MM.1S (cell line): ENCODE data around the gene MST1R.

Experiments
- DNase-seq: peaks from one replicate; pipeline ENCODE4 v3.0.0-alpha.2; 2015
- H2AFZ ChIP-seq: fragments of 300-600 bp; sonication (generic); 2 replicates; pipeline ENCODE4 v1.6.0; 2016; ENCODE audit warnings: antibody characterized with exemption, low read length
- H3F3A ChIP-seq: fragments of 300-600 bp; sonication (generic); 2 replicates; pipeline ENCODE4 v1.6.1; 2016; ENCODE audit warnings: mild to moderate bottlenecking, antibody characterized with exemption, low read length, moderate library complexity, mixed read lengths; ENCODE audit not compliant: insufficient read depth
- H3K27ac ChIP-seq: fragments of 300-600 bp; sonication (generic); 2 replicates; pipeline ENCODE4 v1.5.1; 2016; ENCODE audit warnings: mild to moderate bottlenecking, low read length
- H3K27me3 ChIP-seq: fragments of 300-600 bp; sonication (generic); replicated peaks from 2 replicates; pipeline ENCODE4 v1.6.0; 2016; ENCODE audit warnings: low read length; ENCODE audit not compliant: insufficient read depth
- H3K36me3 ChIP-seq: fragments of 300-600 bp; sonication (generic); replicated peaks from 2 replicates; pipeline ENCODE4 v1.6.1; 2016; ENCODE audit warnings: mild to moderate bottlenecking, low read length, mixed read lengths; ENCODE audit not compliant: insufficient read depth
- H3K4me1 ChIP-seq: fragments of 300-600 bp; sonication (generic); 2 replicates; pipeline ENCODE4 v1.6.1; 2016; ENCODE audit warnings: low read length, mixed read lengths
- H3K4me2 ChIP-seq: fragments of 300-600 bp; sonication (generic); 2 replicates; pipeline ENCODE4 v1.6.0; 2016; ENCODE audit warnings: low read depth, low read length
- H3K4me3 ChIP-seq: fragments of 300-600 bp; sonication (generic); 2 replicates; pipeline ENCODE4 v1.5.1; 2016; ENCODE audit warnings: low read length, mixed read lengths
- H3K79me2 ChIP-seq: fragments of 300-600 bp; sonication (generic); 2 replicates; pipeline ENCODE4 v1.6.1; 2016; ENCODE audit warnings: mixed run types, low read length, mixed read lengths
- H3K9ac ChIP-seq: fragments of 300-600 bp; sonication (generic); 2 replicates; pipeline ENCODE4 v1.6.1; 2016; ENCODE audit warnings: low read length, mixed read lengths
- H3K9me2 ChIP-seq: fragments of 300-600 bp; sonication (generic); replicated peaks from 2 replicates; pipeline ENCODE4 v1.6.1; 2016; ENCODE audit warnings: mild to moderate bottlenecking, low read length, mixed read lengths; ENCODE audit not compliant: insufficient read depth
- H3K9me3 ChIP-seq: fragments of 300-600 bp; sonication (generic); replicated peaks from 2 replicates; pipeline ENCODE4 v1.6.1; 2016; ENCODE audit warnings: mild to moderate bottlenecking, low read length, mixed read lengths; ENCODE audit not compliant: insufficient read depth
- H4K20me1 ChIP-seq: fragments of 300-600 bp; sonication (generic); 2 replicates; pipeline ENCODE4 v1.6.1; 2016; ENCODE audit warnings: mild to moderate bottlenecking, low read length, moderate library complexity, mixed read lengths; ENCODE audit not compliant: insufficient read depth
- CTCF ChIP-seq: fragments of 300-600 bp; sonication (generic); IDR thresholded peaks from 2 replicates; pipeline ENCODE4 v1.5.1; 2016; ENCODE audit warnings: antibody characterized with exemption, low read length, mixed read lengths
- EZH2 ChIP-seq: fragments of 300-600 bp; sonication (generic); optimal IDR thresholded peaks from 2 replicates; pipeline ENCODE3; 2017; ENCODE audit warnings: low read depth, mild to moderate bottlenecking, antibody characterized with exemption, low read length, mixed read lengths
- EZH2phosphoT487 ChIP-seq: fragments of 300-600 bp; sonication (generic); IDR thresholded peaks from 2 replicates; pipeline ENCODE4 v1.6.1; 2018; ENCODE audit warnings: antibody characterized with exemption, low read length

MST1R gene

GRCh38 chr3:49928481-49929017, 24.9 kb upstream of the MST1R start:
- H3K4me1 ChIP-seq = peaks cover 16% of the 10 kb centered on the region
- TF ChIP-seq EZH2phosphoT487 (no peak), CTCF (no peak), EZH2 (no peak)
- peaks cover 9% of the 10 kb centered on the region; the same call in 1 of the 2 replicates for H3F3A ChIP-seq
- H3K4me3 ChIP-seq = peak overlapping the region; percentile 76; the same call in 1 of the 2 replicates
- no peak for DNase-seq
- no peaks in the 10 kb centered on the region for H3K9me2 ChIP-seq
- no peak overlapping the region for H3K9ac ChIP-seq
- peaks cover 17% of the 10 kb centered on the region for H3K79me2 ChIP-seq
- H3K27ac ChIP-seq = no peak overlapping the region
- no peaks in the 10 kb centered on the region for H3K27me3 ChIP-seq
- no peaks in the 10 kb centered on the region for H3K36me3 ChIP-seq
- no peaks in the 10 kb centered on the region for H3K9me3 ChIP-seq
- H3K4me2 ChIP-seq = peak overlapping the region; percentile 79; the same call in 1 of the 2 replicates
- no peaks in the 10 kb centered on the region for H4K20me1 ChIP-seq
- no peak overlapping the region for H2AFZ ChIP-seq

GRCh38 chr3:49927798-49928197, 24.1 kb upstream of the MST1R start:
- Histone ChIP-seq H3K27ac (no peak overlapping the region), H3K79me2 (peaks cover 17% of the 10 kb centered on the region), H3K9ac (no peak overlapping the region), H3K4me3 (no peak overlapping the region), H2AFZ (no peak overlapping the region), H3K9me3 (no peaks in the 10 kb centered on the region), H4K20me1 (no peaks in the 10 kb centered on the region), H3F3A (peaks cover 9% of the 10 kb centered on the region; the same call in 1 of the 2 replicates), H3K27me3 (no peaks in the 10 kb centered on the region), H3K36me3 (no peaks in the 10 kb centered on the region), H3K9me2 (no peaks in the 10 kb centered on the region), H3K4me2 (no peak overlapping the region), H3K4me1 (peaks cover 16% of the 10 kb centered on the region)
- no peak for DNase-seq
- no peak for TF ChIP-seq EZH2

- Histone ChIP-seq H3K9me2 (no peaks in the 10 kb centered on the region), H3K79me2 (peaks cover 17% of the 10 kb centered on the region), H3K9ac (no peak overlapping the region), H2AFZ (no peak overlapping the region), H3K27ac (no peak overlapping the region), H3K4me1 (peaks cover 13% of the 10 kb centered on the region), H3K9me3 (no peaks in the 10 kb centered on the region), H3K4me2 (no peak overlapping the region), H3K4me3 (no peak overlapping the region), H3F3A (peaks cover 7% of the 10 kb centered on the region; the same call in 1 of the 2 replicates), H3K27me3 (no peaks in the 10 kb centered on the region), H3K36me3 (no peaks in the 10 kb centered on the region), H4K20me1 (no peaks in the 10 kb centered on the region)
- no peak for DNase-seq
- no peak for TF ChIP-seq EZH2
- TF ChIP-seq EZH2phosphoT487 = no peak
- TF ChIP-seq CTCF = no peak
These were observed 22.6 kb upstream of the MST1R start for GRCh38 chr3:49926117-49926728.

- Histone ChIP-seq H3K4me3 (no peak overlapping the region), H3K27me3 (no peaks in the 10 kb centered on the region), H3F3A (no peaks in the 10 kb centered on the region), H3K27ac (no peak overlapping the region), H4K20me1 (no peaks in the 10 kb centered on the region), H3K9me3 (no peaks in the 10 kb centered on the region), H3K4me2 (no peak overlapping the region), H3K4me1 (peaks cover 6% of the 10 kb centered on the region), H3K9me2 (no peaks in the 10 kb centered on the region), H3K79me2 (peaks cover 17% of the 10 kb centered on the region), H2AFZ (no peak overlapping the region), H3K36me3 (no peaks in the 10 kb centered on the region), H3K9ac (no peak overlapping the region)
- DNase-seq = no peak
- TF ChIP-seq CTCF (no peak), EZH2 (no peak), EZH2phosphoT487 (no peak)
These were observed 21.8 kb upstream of the MST1R start for GRCh38 chr3:49925485-49925884.
